Endothelial cell of umbilical vein (primary cell): ENCODE results near the gene JAKMIP1. TPM values are rescaled to one million over a fixed set of nuclear protein-coding genes. Genes with fewer than 3 reads are reported as not detected.

Source experiments
- BruUV-seq: library from RNA; stranded (reverse); fragments of 400-500 nt; replicated peaks from 2 replicates; lab custom pipeline; 2021; lab: Mats Ljungman, UMichigan
- CTCF ChIA-PET: fragments of 300-600, 350-600 bp; sonication (Branson Sonifier 250); formaldehyde crosslinking; loops from one replicate; lab custom pipeline; 2021; ENCODE audit warnings: antibody characterized with exemption, inconsistent platforms; lab: Charles Lee
- POLR2A ChIA-PET: fragments of 300-600, 350-600 bp; sonication (Branson Sonifier 250); formaldehyde crosslinking; loops from one replicate; lab custom pipeline; 2021; ENCODE audit warnings: antibody characterized with exemption, inconsistent platforms; lab: Charles Lee
- DNase-seq: peaks from one replicate; pipeline ENCODE4 v3.0.0-alpha.2; 2011; ENCODE audit warnings: low read depth, low spot score
- FAIRE-seq: peaks from 2 replicates; lab custom pipeline; 2011; peaks lifted over from hg19 to GRCh38; lab: Jason Lieb, UNC
- H2AFZ ChIP-seq: 2 replicates; pipeline ENCODE4 v1.6.0; 2012; ENCODE audit warnings: low read depth, low read length, control low read depth, inconsistent platforms
- H3K27ac ChIP-seq: 2 replicates; pipeline ENCODE4 v1.5.1; 2011; ENCODE audit warnings: low read depth, mild to moderate bottlenecking, control low read depth, low read length, moderate library complexity; ENCODE audit not compliant: insufficient read depth
- H3K27me3 ChIP-seq, 2 experiments: 2 replicates each; pipeline versions ENCODE4 v1.6.0 to v1.6.1; 2011; ENCODE audit warnings: low read length in 2 of 2, mixed read lengths in 1 of 2; ENCODE audit not compliant: control insufficient read depth in 2 of 2, insufficient read depth in 2 of 2
- H3K36me3 ChIP-seq, 2 experiments: 2 replicates in 1 of 2; 3 replicates in 1 of 2; pipeline ENCODE4 v1.5.1; 2011; ENCODE audit warnings: low read length in 2 of 2, mild to moderate bottlenecking in 1 of 2, moderate library complexity in 1 of 2; ENCODE audit not compliant: control insufficient read depth in 2 of 2, insufficient read depth in 2 of 2; ENCODE audit errors: extremely low read depth in 1 of 2
- H3K4me1 ChIP-seq: 3 replicates; pipeline ENCODE4 v1.5.1; 2011; ENCODE audit warnings: mild to moderate bottlenecking, low read length; ENCODE audit not compliant: control insufficient read depth, insufficient read depth; ENCODE audit errors: extremely low read depth
- H3K4me2 ChIP-seq: 2 replicates; pipeline ENCODE4 v1.6.1; 2011; ENCODE audit warnings: low read length, control low read depth, mixed read lengths; ENCODE audit not compliant: insufficient read depth
- H3K4me3 ChIP-seq, 3 experiments: fragments of 200-600 bp in 1 of 3; sonication (generic), shearing (Covaris generic) in 1 of 3; replicated peaks in 1 of 3; 2 replicates each; pipeline ENCODE4 v1.5.1; 2011 to 2016; ENCODE audit warnings: control low read depth in 3 of 3, low read length in 3 of 3, mild to moderate bottlenecking in 2 of 3, inconsistent platforms in 1 of 3, low read depth in 1 of 3, moderate library complexity in 1 of 3; ENCODE audit not compliant: insufficient read depth in 1 of 3
- H3K79me2 ChIP-seq: 2 replicates; pipeline ENCODE4 v1.6.0; 2012; ENCODE audit warnings: low read length, inconsistent platforms; ENCODE audit not compliant: control insufficient read depth, insufficient read depth
- H3K9ac ChIP-seq: replicated peaks from 2 replicates; pipeline ENCODE3; 2011; ENCODE audit warnings: low read length, control low read depth; ENCODE audit not compliant: insufficient read depth; ENCODE audit errors: extremely low read depth
- H3K9me1 ChIP-seq: replicated peaks from 3 replicates; pipeline ENCODE4 v1.6.0; 2011; ENCODE audit warnings: mild to moderate bottlenecking, low read length; ENCODE audit not compliant: control insufficient read depth, insufficient read depth; ENCODE audit errors: extremely low read depth
- H3K9me3 ChIP-seq: replicated peaks from 2 replicates; pipeline ENCODE4 v1.5.1; 2012; ENCODE audit warnings: low read length, inconsistent platforms; ENCODE audit not compliant: control insufficient read depth, insufficient read depth
- H4K20me1 ChIP-seq: replicated peaks from 2 replicates; pipeline ENCODE3; 2011; ENCODE audit warnings: mild to moderate bottlenecking, low read length; ENCODE audit not compliant: control insufficient read depth, insufficient read depth; ENCODE audit errors: extremely low read depth
- CTCF ChIP-seq, 2 donors: IDR thresholded peaks; 1 replicate in 1 of 2; 2 replicates in 1 of 2; pipeline ENCODE4 v1.5.1; 2011; ENCODE audit warnings: low read length in 2 of 2, mild to moderate bottlenecking in 2 of 2, moderate library complexity in 2 of 2, control low read depth in 1 of 2, inconsistent platforms in 1 of 2, low read depth in 1 of 2; ENCODE audit not compliant: insufficient read depth in 1 of 2; ENCODE audit errors: extremely low read depth in 1 of 2
- EZH2 ChIP-seq: IDR thresholded peaks from 2 replicates; pipeline ENCODE4 v1.6.1; 2012; ENCODE audit warnings: borderline replicate concordance, low read depth, mild to moderate bottlenecking, moderate library complexity, low read length, inconsistent platforms; ENCODE audit not compliant: severe bottlenecking
- FOS ChIP-seq: IDR thresholded peaks from 2 replicates; pipeline ENCODE4 v1.6.1; 2011; ENCODE audit warnings: mild to moderate bottlenecking, low read length, moderate library complexity, borderline replicate concordance; ENCODE audit not compliant: insufficient read depth
- GATA2 ChIP-seq: IDR thresholded peaks from 2 replicates; pipeline ENCODE4 v1.7.0; 2011; ENCODE audit warnings: low read depth, mild to moderate bottlenecking, moderate library complexity, mixed read lengths, low read length; ENCODE audit not compliant: insufficient read length, insufficient read depth
- JUN ChIP-seq: IDR thresholded peaks from 2 replicates; pipeline ENCODE4 v1.6.1; 2011; ENCODE audit warnings: borderline replicate concordance, low read depth; ENCODE audit not compliant: insufficient read length, insufficient read depth
- MAX ChIP-seq: IDR thresholded peaks from 2 replicates; pipeline ENCODE4 v1.6.1; 2011; ENCODE audit not compliant: insufficient read depth, insufficient read length
- MYC ChIP-seq: IDR thresholded peaks from one replicate; pipeline ENCODE4 v1.6.1; 2011; ENCODE audit warnings: mild to moderate bottlenecking, low read depth, low read length
- POLR2A ChIP-seq: IDR thresholded peaks from 2 replicates; pipeline ENCODE4 v1.6.1; 2012; ENCODE audit warnings: low read depth, mild to moderate bottlenecking, control low read depth, low read length
- POLR2AphosphoS5 ChIP-seq: IDR thresholded peaks from 2 replicates; pipeline ENCODE4 v1.6.1; 2012; ENCODE audit warnings: low read depth, mild to moderate bottlenecking, control low read depth, low read length, moderate library complexity; ENCODE audit not compliant: insufficient read depth
- dilution Hi-C: fragments of 300-500 bp; cut with MboI; formaldehyde crosslinking; loops from one replicate; pipeline ENCODE4 v1.15.0; 2019; ENCODE audit warnings: low sequenced_read_pairs; ENCODE audit not compliant: extremely low pct_ligation_motif_present
- intact Hi-C: fragments of 100-400 bp; cut with micrococcal nuclease; formaldehyde crosslinking; loops from one replicate; pipeline ENCODE4 v1.10.0; 2022
- polyA plus RNA-seq, 4 experiments: library from polyadenylated mRNA; depleted of rRNA in 3 of 4; stranded (reverse) in 3 of 4; unstranded in 1 of 4; fragments of >200 nt; gene quantifications; 2 replicates each; pipeline versions ENCODE4 v1.2.1 to v1.2.3, GENCODE V29; 2011 to 2012; ENCODE audit warnings: missing spikeins in 1 of 4
- total RNA-seq: library from RNA; stranded (reverse); gene quantifications from 2 replicates; pipeline ENCODE4 v1.2.3, GENCODE V29; 2021

The JAKMIP1 gene
- total and polyA plus RNA-seq, 2 donors (not counting 3 experiments of a cell fraction or from before 2014, with no cell fraction given): not detected

- H3K79me2 ChIP-seq: no peaks in the 10 kb centered on the region
- H3K4me3 ChIP-seq: no peak overlapping the region
- dilution Hi-C loops (no loop called here), intact Hi-C loops (no loop called here)
- no peak overlapping the region for H3K27ac ChIP-seq
- no peaks in the 10 kb centered on the region for H3K36me3 ChIP-seq
- no peak for DNase-seq
- no peaks in the 10 kb centered on the region for H4K20me1 ChIP-seq
- no peak for FAIRE-seq
- H3K9ac ChIP-seq: no peak overlapping the region
- ChIA-PET CTCF (no interaction called here), POLR2A (no interaction called here)
- no peaks in the 10 kb centered on the region for H3K9me1 ChIP-seq
- BruUV-seq: no TSS peak
- H2AFZ ChIP-seq: no peak overlapping the region
- no peak for TF ChIP-seq MYC
- no peak for TF ChIP-seq POLR2A
- no peak for TF ChIP-seq JUN
- no peak for TF ChIP-seq FOS
- no peak for TF ChIP-seq MAX
- TF ChIP-seq GATA2: no peak
- no peak for TF ChIP-seq POLR2AphosphoS5
- no peak for TF ChIP-seq CTCF (IDR thresholded peaks at IDR 0.05; ENCODE audit: extremely low read depth in 1 of 2, insufficient read depth in 1 of 2, low read depth in 1 of 2, low read length in 2 of 2)
- TF ChIP-seq EZH2: no peak
- H3K4me1 ChIP-seq: no peaks in the 10 kb centered on the region
- H3K9me3 ChIP-seq: no peaks in the 10 kb centered on the region
- no peak overlapping the region for H3K4me2 ChIP-seq
- no peaks in the 10 kb centered on the region for H3K27me3 ChIP-seq
Observed at GRCh38 chr4:6038711-6039110, 161.6 kb downstream of the JAKMIP1 start.
